ENCODE data around the gene NGLY1. TPM values are rescaled to one million over a fixed set of nuclear protein-coding genes. Genes with fewer than 3 reads are reported as not detected.

NGLY1 gene
- total and polyA plus RNA-seq, 2 of the 4 experiments (the other 2 are of a cell fraction) = 10.0 to 14.9 TPM

GRCh38 chr3:25674670-25675069 is 108.6 kb downstream of the NGLY1 start:
- Histone ChIP-seq H3K56ac (ENCODE audit: extremely low read depth, insufficient read depth, low read length) (no peak overlapping the region), H2AFZ (replicated peaks; ENCODE audit: low read length, poor library complexity) (no peak overlapping the region), H3K4me2 (ENCODE audit: low read depth, low read length) (no peak overlapping the region), H4K8ac (ENCODE audit: low read depth in 2 of 2, low read length in 2 of 2) (no peak overlapping the region), H2BK15ac (ENCODE audit: low read depth, low read length) (no peak overlapping the region), H3K4ac (ENCODE audit: low read depth, low read length) (no peak overlapping the region), H2BK20ac (ENCODE audit: low read depth, low read length) (no peak overlapping the region), H4K91ac (ENCODE audit: insufficient read depth, low read depth, low read length) (no peak overlapping the region), H3K27ac (ENCODE audit: insufficient read depth, low read length) (no peak overlapping the region), H3K79me1 (ENCODE audit: low read depth in 1 of 2, low read length in 2 of 2) (no peaks in the 10 kb centered on the region), H2AK9ac (replicated peaks; ENCODE audit: low read depth, low read length, poor library complexity) (peak overlapping the region; percentile 71), H2BK5ac (ENCODE audit: low read depth, low read length, poor library complexity, severe bottlenecking) (no peak overlapping the region), H3K4me1 (ENCODE audit: control insufficient read depth, insufficient read depth, low read length) (no peaks in the 10 kb centered on the region), H3K9ac (ENCODE audit: low read depth, low read length) (no peak overlapping the region), H2AK5ac (ENCODE audit: low read depth, low read length) (no peak overlapping the region), H3K36me3 (ENCODE audit: control insufficient read depth, insufficient read depth, low read length) (no peaks in the 10 kb centered on the region), H3K9me1 (ENCODE audit: insufficient read depth, low read length) (no peaks in the 10 kb centered on the region), H2BK120ac (ENCODE audit: low read depth, low read length) (no peak overlapping the region), H3K27me3 (ENCODE audit: control insufficient read depth, insufficient read depth, low read length) (peaks cover 2% of the 10 kb centered on the region), H3K23ac (ENCODE audit: low read depth, low read length) (no peak overlapping the region), H4K20me1 (ENCODE audit: insufficient read depth, low read length) (no peaks in the 10 kb centered on the region), H3K18ac (ENCODE audit: low read depth, low read length) (no peak overlapping the region), H3K9me3 (ENCODE audit: control insufficient read depth, insufficient read depth, low read length) (no peaks in the 10 kb centered on the region), H3K4me3 (ENCODE audit: insufficient read depth, low read depth, low read length) (no peak overlapping the region), H4K5ac (ENCODE audit: low read depth, low read length) (no peak overlapping the region), H3K14ac (replicated peaks; ENCODE audit: low read depth, low read length) (no peak overlapping the region)
- no TSS peak for BruUV-seq (replicated peaks)
- DNase-seq (no peak), ATAC-seq (ENCODE audit: low read depth) (no peak)
- dilution Hi-C loops (cut with HindIII; ENCODE audit: low sequenced_read_pairs, unreplicated experiment) (no loop called here), intact Hi-C loops (cut with micrococcal nuclease) (no loop called here), in situ Hi-C loops (cut with MboI; ENCODE audit: low sequenced_read_pairs) (no loop called here)
- CTCF ChIA-PET = no interaction called here
- POLR2A ChIA-PET (ENCODE audit: unreplicated experiment) = no interaction called here
- no CpG with 5 or more reads among the region's 2 CpGs for WGBS, 2 experiments (ENCODE audit: extremely low coverage in 2 of 2, insufficient read length in 1 of 2)
- TF ChIP-seq RAD21 (IDR thresholded peaks at IDR 0.05; ENCODE audit: low read length) (no peak), MAZ (IDR thresholded peaks at IDR 0.05; ENCODE audit: borderline replicate concordance, low read depth, low read length) (no peak), RFX5 (IDR thresholded peaks at IDR 0.05; ENCODE audit: low read depth, low read length) (no peak), MAFK (IDR thresholded peaks at IDR 0.05; ENCODE audit: low read depth, low read length) (no peak), RCOR1 (IDR thresholded peaks at IDR 0.05; ENCODE audit: insufficient replicate concordance, low read length) (no peak), MXI1 (IDR thresholded peaks at IDR 0.05; ENCODE audit: borderline replicate concordance, low read depth, low read length) (no peak), FOS (IDR thresholded peaks at IDR 0.05; ENCODE audit: low read depth, low read length) (no peak)
